SK-N-DZ (cell line): ENCODE measurements around the gene RSBN1L.

Experiments
- DNase-seq: peaks from one replicate; pipeline ENCODE4 v3.0.0-alpha.2; 2015; ENCODE audit warnings: low spot score

RSBN1L gene

GRCh38 chr7:77802557-77803405 is 106.5 kb downstream of the RSBN1L start:
- no peak for DNase-seq

GRCh38 chr7:77806425-77806824 is 110.2 kb downstream of the RSBN1L start:
- DNase-seq = no peak

GRCh38 chr7:77808517-77808916 is 112.3 kb downstream of the RSBN1L start:
- no peak for DNase-seq

- peak; percentile 32 for DNase-seq
These were observed 115.4 kb downstream of the RSBN1L start for GRCh38 chr7:77811516-77812289.

- no peak for DNase-seq
These were observed 116.0 kb downstream of the RSBN1L start for GRCh38 chr7:77812290-77812685.

- DNase-seq = no peak
These were observed 116.9 kb downstream of the RSBN1L start for GRCh38 chr7:77813180-77813579.

- no peak for DNase-seq
These were observed 122.8 kb downstream of the RSBN1L start for GRCh38 chr7:77819021-77819420.

- DNase-seq = no peak
These were observed 124.7 kb downstream of the RSBN1L start for GRCh38 chr7:77820967-77821366.

- no peak for DNase-seq
These were observed 126.0 kb downstream of the RSBN1L start for GRCh38 chr7:77822269-77822668.

GRCh38 chr7:77823787-77824186 is 127.5 kb downstream of the RSBN1L start:
- no peak for DNase-seq

- no peak for DNase-seq
These were observed 128.4 kb downstream of the RSBN1L start for GRCh38 chr7:77824636-77825035.

- no peak for DNase-seq
These were observed 128.9 kb downstream of the RSBN1L start for GRCh38 chr7:77825131-77825530.

- no peak for DNase-seq
These were observed 130.0 kb downstream of the RSBN1L start for GRCh38 chr7:77826300-77826699.

- no peak for DNase-seq
These were observed 131.7 kb downstream of the RSBN1L start for GRCh38 chr7:77827999-77828398.

- peak; percentile 5 for DNase-seq
These were observed 134.5 kb downstream of the RSBN1L start for GRCh38 chr7:77830649-77831355.

GRCh38 chr7:77831481-77831880 is 135.2 kb downstream of the RSBN1L start:
- no peak for DNase-seq

- no peak for DNase-seq
These were observed 135.7 kb downstream of the RSBN1L start for GRCh38 chr7:77831953-77832352.
